KG1 (cell line): ENCODE results near the gene WNT9A.

Experiments
- DNase-seq: peaks from one replicate; lab custom pipeline; 2025; lab: John Stamatoyannopoulos, UW

The WNT9A gene

GRCh38 chr1:227897704-227898438 lies 49.9 kb downstream of the WNT9A start:
- no peak for DNase-seq

- no peak for DNase-seq
These were observed 50.7 kb downstream of the WNT9A start for GRCh38 chr1:227896710-227897655.

- no peak for DNase-seq
These were observed 51.7 kb downstream of the WNT9A start for GRCh38 chr1:227895828-227896685.

GRCh38 chr1:227894831-227895451 lies 52.8 kb downstream of the WNT9A start:
- DNase-seq: no peak

- DNase-seq: no peak
These were observed 53.6 kb downstream of the WNT9A start for GRCh38 chr1:227893949-227894721.

- no peak for DNase-seq
These were observed 54.3 kb downstream of the WNT9A start for GRCh38 chr1:227893300-227893948.

- no peak for DNase-seq
These were observed 55.0 kb downstream of the WNT9A start for GRCh38 chr1:227892489-227893299.

- no peak for DNase-seq
These were observed 55.7 kb downstream of the WNT9A start for GRCh38 chr1:227891955-227892488.

GRCh38 chr1:227891223-227891954 lies 56.3 kb downstream of the WNT9A start:
- DNase-seq: no peak

GRCh38 chr1:227890451-227891222 lies 57.1 kb downstream of the WNT9A start:
- DNase-seq: no peak

- DNase-seq: no peak
These were observed 57.8 kb downstream of the WNT9A start for GRCh38 chr1:227889863-227890405.

GRCh38 chr1:227889047-227889862 lies 58.5 kb downstream of the WNT9A start:
- no peak for DNase-seq

- no peak for DNase-seq
These were observed 59.2 kb downstream of the WNT9A start for GRCh38 chr1:227888404-227889046.

GRCh38 chr1:227887697-227888403 lies 59.9 kb downstream of the WNT9A start:
- no peak for DNase-seq

- no peak for DNase-seq
These were observed 60.6 kb downstream of the WNT9A start for GRCh38 chr1:227886993-227887696.
